ENCODE measurements around the gene SPO11. TPM values are rescaled to one million over a fixed set of nuclear protein-coding genes. Genes with fewer than 3 reads are reported as not detected.
"Not testable (repeated sequence)": the region's sequence is repeated elsewhere in the genome, so short reads cannot be mapped to it uniquely, and the experiment has no call there.

The SPO11 gene
- total and polyA plus RNA-seq, 7 donors = not detected

- Histone ChIP-seq H3K4me1 (no peaks in the 10 kb centered on the region), H3K9me3 (no peaks in the 10 kb centered on the region), H3K36me3 (ENCODE audit: insufficient read depth in 1 of 2, low read depth in 1 of 2) (no peaks in the 10 kb centered on the region), H3K27me3 (ENCODE audit: insufficient read depth in 3 of 3, low read length in 2 of 3) (peaks cover 0 to 24% (median 8%) of the 10 kb centered on the region in 3 donors), H3K27ac (no peak overlapping the region), H3K4me3 (no peak overlapping the region)
- TF ChIP-seq CTCF (IDR thresholded peaks at IDR 0.05) = no peak
- no peak for DNase-seq
- ATAC-seq = no peak
- 80 to 88% (median 83%) methylated on average over 2 of the region's 2 CpGs for WGBS, 3 donors
- intact Hi-C loops (cut with DNase I) = no loop called here
These were observed 5.8 kb downstream of the SPO11 start for GRCh38 chr20:57335392-57335791.

DNA sequence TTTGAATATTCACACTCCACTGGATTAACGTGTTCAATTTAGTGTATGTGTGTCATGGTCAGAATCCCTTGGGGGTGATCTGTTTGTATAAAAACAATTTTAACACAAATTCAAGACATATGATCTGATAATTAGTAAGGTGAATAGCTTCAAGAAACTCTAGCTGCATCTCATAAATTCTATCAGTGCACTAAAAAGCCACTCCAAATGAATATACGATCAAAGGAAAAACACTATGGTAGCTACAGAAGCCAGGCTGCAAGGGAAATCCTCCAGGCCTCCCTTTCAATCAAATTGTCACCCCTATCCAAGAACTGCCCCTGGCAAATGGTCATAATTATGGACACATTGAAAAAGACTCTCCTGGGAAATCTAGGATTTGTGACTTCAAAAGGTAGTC, 12.1 kb downstream of the SPO11 start:
- no peak for DNase-seq
- H3K4me1 ChIP-seq = no peaks in the 10 kb centered on the region
- intact Hi-C loops (cut with DNase I) = no loop called here
- no peak overlapping the region for H3K4me3 ChIP-seq
- WGBS, 3 donors = 28 to 42% (median 34%) methylated on average over 2 of the region's 2 CpGs
- H3K36me3 ChIP-seq (ENCODE audit: insufficient read depth in 1 of 2, low read depth in 1 of 2) = no peaks in the 10 kb centered on the region
- no peaks in the 10 kb centered on the region for H3K9me3 ChIP-seq
- ATAC-seq = no peak
- H3K27ac ChIP-seq = no peak overlapping the region
- peaks cover 0 to 6% (median 0%) of the 10 kb centered on the region in 3 donors for H3K27me3 ChIP-seq (ENCODE audit: insufficient read depth in 3 of 3, low read length in 2 of 3)
- TF ChIP-seq CTCF (IDR thresholded peaks at IDR 0.05) = no peak

DNA sequence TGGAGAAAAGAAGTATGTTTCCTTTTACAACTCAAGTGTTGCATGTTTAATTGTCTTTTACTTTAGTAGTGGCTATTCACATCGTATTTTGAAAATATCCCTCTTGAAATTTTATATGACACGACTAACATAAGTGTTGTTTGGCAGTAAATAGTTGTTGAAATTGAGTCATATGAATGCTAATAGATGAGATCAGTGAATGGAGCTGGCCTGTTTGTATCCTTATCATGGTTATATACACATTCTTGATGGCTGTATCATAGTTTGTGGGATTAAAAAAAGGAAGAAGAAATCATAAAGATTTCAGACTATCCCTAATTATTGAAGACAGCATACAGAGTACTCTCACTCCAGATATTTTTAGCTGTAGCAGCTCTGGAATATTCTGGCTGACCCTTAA, 13.2 kb downstream of the SPO11 start:
- no peak for DNase-seq
- no peak for ATAC-seq
- no peak overlapping the region for H3K4me3 ChIP-seq
- H3K4me1 ChIP-seq = no peaks in the 10 kb centered on the region
- no peaks in the 10 kb centered on the region for H3K9me3 ChIP-seq
- no peak overlapping the region for H3K27ac ChIP-seq
- peaks cover 0 to 6% (median 0%) of the 10 kb centered on the region in 3 donors for H3K27me3 ChIP-seq (ENCODE audit: insufficient read depth in 3 of 3, low read length in 2 of 3)
- 48 to 53% (median 49%) methylated on average over 2 of the region's 2 CpGs for WGBS, 3 donors
- intact Hi-C loops (cut with DNase I) = no loop called here
- TF ChIP-seq CTCF (IDR thresholded peaks at IDR 0.05) = no peak
- H3K36me3 ChIP-seq (ENCODE audit: insufficient read depth in 1 of 2, low read depth in 1 of 2) = no peaks in the 10 kb centered on the region

DNA sequence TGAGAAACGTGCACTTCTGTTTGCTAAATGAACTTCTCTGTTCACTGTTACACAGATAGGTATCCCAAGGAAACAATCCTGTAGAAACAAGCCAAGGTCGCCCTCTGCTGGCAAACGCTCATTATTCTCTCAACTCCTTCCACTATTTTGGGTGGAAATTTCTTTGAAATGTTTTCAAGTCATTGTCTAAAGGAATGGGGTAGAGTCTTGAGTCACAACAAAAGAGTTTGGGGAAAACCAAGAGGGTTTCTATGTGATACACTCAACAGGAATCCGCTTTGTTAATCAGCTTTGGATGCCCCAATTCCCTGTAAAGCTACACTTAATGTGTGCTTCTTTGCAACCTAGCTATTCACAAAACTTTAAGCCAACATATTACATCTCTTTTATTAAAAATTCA, 16.9 kb downstream of the SPO11 start:
- peak; percentile 70 for TF ChIP-seq CTCF (IDR thresholded peaks at IDR 0.05)
- Histone ChIP-seq H3K4me3 (no peak overlapping the region), H3K27ac (no peak overlapping the region), H3K27me3 (ENCODE audit: insufficient read depth in 3 of 3, low read length in 2 of 3) (no peaks in the 10 kb centered on the region), H3K4me1 (no peaks in the 10 kb centered on the region), H3K9me3 (no peaks in the 10 kb centered on the region), H3K36me3 (ENCODE audit: insufficient read depth in 1 of 2, low read depth in 1 of 2) (no peaks in the 10 kb centered on the region)
- DNase-seq (peak; percentile 62 to 77), ATAC-seq (peak in 2 of 4 donors; percentile 51 to 54)
- WGBS, 3 donors = 1 to 3% (median 1%) methylated on average over 4 of the region's 4 CpGs
- intact Hi-C loops (cut with DNase I) = loop anchor here (2.0 to 5.0 kb wide), 3 partner anchors 254 to 794 kb away; no protein-coding TSS in a partner anchor

GRCh38 chr20:57347393-57347792, 17.8 kb downstream of the SPO11 start:
- 66 to 74% (median 72%) methylated on average over 4 of the region's 4 CpGs for WGBS, 3 donors
- intact Hi-C loops (cut with DNase I) = loop anchor here (2.0 to 5.0 kb wide), 3 partner anchors 255 to 795 kb away; no protein-coding TSS in a partner anchor
- no peak for DNase-seq
- Histone ChIP-seq H3K27me3 (ENCODE audit: insufficient read depth in 3 of 3, low read length in 2 of 3) (no peaks in the 10 kb centered on the region), H3K4me1 (peaks cover 7% of the 10 kb centered on the region), H3K9me3 (no peaks in the 10 kb centered on the region), H3K36me3 (ENCODE audit: insufficient read depth in 1 of 2, low read depth in 1 of 2) (peaks cover 0 to under 1% of the 10 kb centered on the region in 2 donors), H3K27ac (no peak overlapping the region), H3K4me3 (no peak overlapping the region)
- ATAC-seq = no peak
- TF ChIP-seq CTCF (IDR thresholded peaks at IDR 0.05) = no peak

DNA sequence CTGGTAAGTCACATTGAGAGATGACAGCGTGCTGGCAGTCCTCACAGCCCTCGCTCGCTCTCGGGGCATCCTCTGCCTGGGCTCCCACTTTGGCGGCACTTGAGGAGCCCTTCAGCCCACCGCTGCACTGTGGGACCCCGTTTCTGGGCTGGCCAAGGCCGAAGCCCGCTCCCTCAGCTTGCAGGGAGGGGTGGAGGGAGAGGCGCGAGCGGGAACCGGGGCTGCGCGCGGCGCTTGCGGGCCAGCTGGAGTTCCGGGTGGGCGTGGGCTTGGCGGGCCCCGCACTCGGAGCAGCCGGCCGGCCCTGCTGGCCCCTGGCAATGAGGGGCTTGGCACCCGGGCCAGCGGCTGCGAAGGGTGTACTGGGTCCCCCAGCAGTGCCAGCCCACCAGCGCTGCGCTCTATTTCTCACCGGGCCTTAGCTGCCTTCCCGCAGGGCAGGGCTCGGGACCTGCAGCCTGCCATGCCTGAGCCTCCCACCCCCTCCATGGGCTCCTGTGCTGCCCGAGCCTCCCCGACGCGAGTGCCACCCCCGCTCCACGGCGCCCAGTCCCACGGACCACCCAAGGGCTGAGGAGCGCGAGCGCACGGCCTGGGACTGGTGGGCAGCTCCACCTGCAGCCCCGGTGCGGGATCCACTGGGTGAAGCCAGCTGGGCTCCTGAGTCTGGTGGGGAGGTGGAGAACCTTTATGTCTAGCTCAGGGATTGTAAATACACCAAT, 18.8 kb downstream of the SPO11 start:
- not testable (repeated sequence) for H3K4me3 ChIP-seq; DNase-seq; H3K9me3 ChIP-seq; ATAC-seq; H3K27ac ChIP-seq; H3K36me3 ChIP-seq (ENCODE audit: insufficient read depth in 1 of 2, low read depth in 1 of 2); H3K27me3 ChIP-seq (ENCODE audit: insufficient read depth in 3 of 3, low read length in 2 of 3)
- intact Hi-C loops (cut with DNase I) = loop anchor here (5.0 kb wide), 2 partner anchors 256 to 796 kb away; no protein-coding TSS in a partner anchor
- H3K4me1 ChIP-seq = peaks cover 11% of the 10 kb centered on the region
- WGBS, 3 donors = 70 to 78% (median 75%) methylated on average over 31 to 47 of the region's 47 CpGs

All from psoas muscle (tissue), 8 donors.